Measurements from ENCODE around the gene UAP1L1. TPM values are rescaled to one million over a fixed set of nuclear protein-coding genes. Genes with fewer than 3 reads are reported as not detected.
A peak's percentile ranks its signal among the peaks of the same experiment; 100 is the strongest.
"Not testable (repeated sequence)": the region's sequence is repeated elsewhere in the genome, so short reads cannot be mapped to it uniquely, and the experiment has no call there.

The UAP1L1 gene
- total RNA-seq, 1 donor from 2014 or later: 27.2 TPM

GRCh38 chr9:137116027-137116507 is 38.8 kb downstream of the UAP1L1 start:
- DNase-seq: no peak

GRCh38 chr9:137116728-137117127 is 39.4 kb downstream of the UAP1L1 start:
- DNase-seq: no peak

- DNase-seq: no peak
Measured at GRCh38 chr9:137117269-137117731, 40.0 kb downstream of the UAP1L1 start.

- not testable (repeated sequence) for DNase-seq
Measured at GRCh38 chr9:137118092-137118603, 40.8 kb downstream of the UAP1L1 start.

- DNase-seq: not testable (repeated sequence)
Measured at GRCh38 chr9:137121927-137122795, 44.8 kb downstream of the UAP1L1 start.

- not testable (repeated sequence) for DNase-seq
Measured at GRCh38 chr9:137122796-137123467, 45.6 kb downstream of the UAP1L1 start.

- DNase-seq: no peak
Measured at GRCh38 chr9:137123468-137123837, 46.1 kb downstream of the UAP1L1 start.

GRCh38 chr9:137123952-137124462 is 46.7 kb downstream of the UAP1L1 start:
- not testable (repeated sequence) for DNase-seq

- peak; percentile 15 for DNase-seq
Measured at GRCh38 chr9:137126786-137127185, 49.5 kb downstream of the UAP1L1 start.

GRCh38 chr9:137127301-137128157 is 50.2 kb downstream of the UAP1L1 start:
- DNase-seq: peak; percentile 41

- DNase-seq: no peak
Measured at GRCh38 chr9:137128158-137128861, 51.0 kb downstream of the UAP1L1 start.

GRCh38 chr9:137128862-137129455 is 51.6 kb downstream of the UAP1L1 start:
- peak; percentile 37 for DNase-seq

- peak; percentile 96 for DNase-seq
Measured at GRCh38 chr9:137129456-137130175, 52.3 kb downstream of the UAP1L1 start.

GRCh38 chr9:137130176-137130755 is 52.9 kb downstream of the UAP1L1 start:
- DNase-seq: peak; percentile 27

Other genes starting within 250 kb of the UAP1L1 start
- 1.0 TPM in 2 replicates for gene AJM1, start 235.0 kb upstream of the UAP1L1 start, total RNA-seq
- 99.0 and 104 TPM in 2 replicates for gene PHPT1, start 228.1 kb upstream of the UAP1L1 start, total RNA-seq
- 2.0 and 5.1 TPM in 2 replicates for gene MAMDC4, start 225.2 kb upstream of the UAP1L1 start, total RNA-seq
- gene EDF1, start 211.2 kb upstream of the UAP1L1 start, total RNA-seq: 309 and 438 TPM in 2 replicates
- 20.6 and 24.2 TPM in 2 replicates for gene TRAF2, start 191.0 kb upstream of the UAP1L1 start, total RNA-seq
- 255 and 270 TPM in 2 replicates for gene FBXW5, start 132.8 kb upstream of the UAP1L1 start, total RNA-seq
- gene C8G, start 132.3 kb upstream of the UAP1L1 start, total RNA-seq: 1.7 TPM in 1 of 2 replicates, not detected in the other
- not detected in 2 replicates for gene LCN12, start 125.2 kb upstream of the UAP1L1 start, total RNA-seq
- gene PTGDS, start 100.0 kb upstream of the UAP1L1 start, total RNA-seq: 0.17 and 0.60 TPM in 2 replicates
- gene LCNL1, start 94.5 kb upstream of the UAP1L1 start, total RNA-seq: not detected in 2 replicates
- gene PAXX, start 85.1 kb upstream of the UAP1L1 start, total RNA-seq: 13.5 and 17.9 TPM in 2 replicates
- gene CLIC3, start 80.9 kb upstream of the UAP1L1 start, total RNA-seq: 0.09 TPM in 1 of 2 replicates, not detected in the other
- gene ABCA2, start 49.3 kb upstream of the UAP1L1 start, total RNA-seq: 8.5 and 13.3 TPM in 2 replicates
- not detected in 2 replicates for gene FUT7, start 45.4 kb upstream of the UAP1L1 start, total RNA-seq
- 39.7 and 46.8 TPM in 2 replicates for gene NPDC1, start 31.3 kb upstream of the UAP1L1 start, total RNA-seq
- not detected in 2 replicates for gene ENTPD2, start 23.5 kb upstream of the UAP1L1 start, total RNA-seq
- 6.0 and 36.3 TPM in 2 replicates for gene SAPCD2, start 7.0 kb upstream of the UAP1L1 start, total RNA-seq
- 73.1 and 76.6 TPM in 2 replicates for gene MAN1B1, start 9.5 kb downstream of the UAP1L1 start, total RNA-seq
- 81.5 and 98.5 TPM in 2 replicates for gene DPP7, start 37.2 kb downstream of the UAP1L1 start, total RNA-seq
- 0.05 and 0.17 TPM in 2 replicates for gene GRIN1, start 61.6 kb downstream of the UAP1L1 start, total RNA-seq
- not detected in 2 replicates for gene LRRC26, start 92.5 kb downstream of the UAP1L1 start, total RNA-seq
- not detected in 2 replicates for gene TMEM210, start 94.5 kb downstream of the UAP1L1 start, total RNA-seq
- gene ANAPC2, start 111.0 kb downstream of the UAP1L1 start, total RNA-seq: 23.1 and 33.6 TPM in 2 replicates
- 112 and 128 TPM in 2 replicates for gene SSNA1, start 111.2 kb downstream of the UAP1L1 start, total RNA-seq
- 4.6 and 6.6 TPM in 2 replicates for gene TPRN, start 123.2 kb downstream of the UAP1L1 start, total RNA-seq
- 31.1 TPM in 2 replicates for gene TMEM203, start 128.1 kb downstream of the UAP1L1 start, total RNA-seq
- gene NDOR1, start 128.2 kb downstream of the UAP1L1 start, total RNA-seq: 3.4 and 5.8 TPM in 2 replicates
- gene RNF208, start 144.7 kb downstream of the UAP1L1 start, total RNA-seq: 0.14 TPM in 1 of 2 replicates, not detected in the other
- 0.17 and 0.37 TPM in 2 replicates for gene CYSRT1, start 147.7 kb downstream of the UAP1L1 start, total RNA-seq
- not detected in 2 replicates for gene RNF224, start 150.0 kb downstream of the UAP1L1 start, total RNA-seq
- gene SLC34A3, start 153.4 kb downstream of the UAP1L1 start, total RNA-seq: not detected in 2 replicates
- gene TUBB4B, start 163.8 kb downstream of the UAP1L1 start, total RNA-seq: 128 and 305 TPM in 2 replicates
- 0.34 TPM in 1 of 2 replicates, not detected in the other for gene STPG3, start 173.8 kb downstream of the UAP1L1 start, total RNA-seq
- 55.3 and 83.7 TPM in 2 replicates for gene NELFB, start 177.8 kb downstream of the UAP1L1 start, total RNA-seq
- 29.8 and 46.0 TPM in 2 replicates for gene TOR4A, start 200.2 kb downstream of the UAP1L1 start, total RNA-seq
- 64.3 and 82.2 TPM in 2 replicates for gene NRARP, start 224.8 kb downstream of the UAP1L1 start, total RNA-seq

Measured in dermis blood vessel endothelial cell (primary cell).